Measurements from ENCODE around the gene CX3CL1. TPM values are rescaled to one million over a fixed set of nuclear protein-coding genes. Genes with fewer than 3 reads are reported as not detected.

Gene CX3CL1
- total and polyA plus RNA-seq, 9 of the 15 experiments (the other 6 are each of a cell fraction or from before 2014, with no cell fraction given): 0.09 TPM; not detected in 8

GRCh38 chr16:57416084-57416483 lies 43.8 kb downstream of the CX3CL1 start:
- ChIA-PET POLR2A (no interaction called here), CTCF (ENCODE audit: low intra/inter-chr PET ratio) (interaction anchor here (0.9 to 8.4 kb wide), 2 partner anchors 104 to 114 kb away, joined by 4 to 109 read pairs; no protein-coding TSS in a partner anchor)
- Histone ChIP-seq H3K9ac (ENCODE audit: insufficient read depth in 1 of 2, low read depth in 2 of 2, low read length in 2 of 2) (peak overlapping the region in 1 of 2 experiments; percentile 85; a peak in 2 of 4 replicates), H3K4me2 (ENCODE audit: insufficient read depth, low read length) (no peak overlapping the region), H3K4me1 (replicated peaks in 1 of 2; ENCODE audit: control insufficient read depth in 2 of 2, insufficient read depth in 2 of 2, low read length in 2 of 2) (peaks cover 0 to 24% of the 10 kb centered on the region in 2 experiments; a peak in 4 of 5 replicates), H3K27ac (ENCODE audit: extremely low read depth, low read depth, low read length) (no peak overlapping the region), H3K9me3 (replicated peaks; ENCODE audit: control insufficient read depth, insufficient read depth, low read depth, low read length) (no peaks in the 10 kb centered on the region), H3K36me3 (ENCODE audit: control insufficient read depth, insufficient read depth, low read length) (no peaks in the 10 kb centered on the region), H3K79me2 (ENCODE audit: control insufficient read depth, insufficient read depth, low read length) (no peaks in the 10 kb centered on the region), H2AFZ (ENCODE audit: low read depth, low read length) (peak overlapping the region; percentile 94), H4K20me1 (replicated peaks; ENCODE audit: control insufficient read depth, insufficient read depth, low read length) (no peaks in the 10 kb centered on the region), H3K4me3 (no peak overlapping the region), H3K27me3 (ENCODE audit: control insufficient read depth in 2 of 2, insufficient read depth in 2 of 2, low read length in 2 of 2) (peaks cover 9 to 30% of the 10 kb centered on the region in 2 experiments; a peak in 4 of 5 replicates), H3K9me1 (ENCODE audit: control insufficient read depth, insufficient read depth, low read length) (no peaks in the 10 kb centered on the region)
- intact Hi-C loops (cut with micrococcal nuclease): loop anchor here (5.0 kb wide), 1 partner anchor 334 kb away; no protein-coding TSS in a partner anchor
- no TSS peak for BruUV-seq (replicated peaks)
- DNase-seq (ENCODE audit: extremely low read depth in 1 of 4, low spot score in 3 of 4): no peak
- in situ Hi-C loops (cut with MboI): loop anchor here (5.0 to 10.0 kb wide), 3 partner anchors 101 to 331 kb away; no protein-coding TSS in a partner anchor
- peak; percentile 11; the same call in 1 of the 3 replicates for ATAC-seq
- 54% methylated on average over 14 of the region's 16 CpGs for WGBS (ENCODE audit: insufficient coverage, low coverage, missing lambda C conversion rate)
- FAIRE-seq: no peak
- no peak for TF ChIP-seq ZNF318 (IDR thresholded peaks at IDR 0.05; ENCODE audit: borderline replicate concordance in 1 of 2, low read depth in 1 of 2)
- no peak for TF ChIP-seq ZNF778 (CRISPR knock-in tag; IDR thresholded peaks at IDR 0.05)
- no peak for TF ChIP-seq NCOA4 (IDR thresholded peaks at IDR 0.05; ENCODE audit: partially characterized antibody)
- TF ChIP-seq ARID3B (CRISPR knock-in tag; IDR thresholded peaks at IDR 0.05; ENCODE audit: borderline replicate concordance): no peak
- no peak for TF ChIP-seq ZNF583 (CRISPR knock-in tag; IDR thresholded peaks at IDR 0.05)
- no peak for TF ChIP-seq CAMTA2 (CRISPR knock-in tag; conservative IDR thresholded peaks at IDR 0.05)
- no peak for TF ChIP-seq MCM5 (IDR thresholded peaks at IDR 0.05; ENCODE audit: low read depth)
- TF ChIP-seq DPF2 (IDR thresholded peaks at IDR 0.05): no peak
- TF ChIP-seq BDP1 (IDR thresholded peaks at IDR 0.05; ENCODE audit: insufficient read depth, insufficient read length): no peak
- no peak for TF ChIP-seq SREBF2 (CRISPR knock-in tag; IDR thresholded peaks at IDR 0.05)
- TF ChIP-seq ZNF785 (CRISPR knock-in tag; IDR thresholded peaks at IDR 0.05): no peak
- no peak for TF ChIP-seq TAF7 (tag; IDR thresholded peaks at IDR 0.05)

Measured in K562 (cell line).